Peyer's patch (tissue), 4 donors: Measurements from ENCODE around the gene HRNR. TPM values are rescaled to one million over a fixed set of nuclear protein-coding genes. Genes with fewer than 3 reads are reported as not detected.

Experiments
- DNase-seq, 3 donors: peaks; one replicate each; pipeline ENCODE4 v3.0.0-alpha.2; 2017 to 2019
- H3K27ac ChIP-seq, 4 donors: fragments of 200-600 bp; sonication (generic); one replicate each; pipeline ENCODE4 v1.5.1; 2016 to 2019
- H3K27me3 ChIP-seq, 2 donors: fragments of 200-600 bp; sonication (generic); one replicate each; pipeline ENCODE4 v1.5.1; 2019
- H3K36me3 ChIP-seq, 3 donors: fragments of 200-600 bp; sonication (generic); one replicate each; pipeline ENCODE4 v1.5.1; 2016 to 2019
- H3K4me1 ChIP-seq, 4 donors: fragments of 200-600 bp; sonication (generic); one replicate each; pipeline ENCODE4 v1.5.1; 2016 to 2019
- H3K4me3 ChIP-seq, 4 donors: fragments of 200-600 bp; sonication (generic); 1 replicate in 3 of 4; 2 replicates in 1 of 4; pipeline ENCODE4 v1.5.1; 2016 to 2019; ENCODE audit warnings: mild to moderate bottlenecking in 1 of 4
- H3K9me3 ChIP-seq, 4 donors: fragments of 200-600 bp; sonication (generic); one replicate each; pipeline ENCODE4 v1.5.1; 2016 to 2019; ENCODE audit warnings: mild to moderate bottlenecking in 1 of 4
- POLR2A ChIP-seq, 2 donors: fragments of 450-650 bp; IDR thresholded peaks; one replicate each; pipeline ENCODE4 v1.5.1; 2017; ENCODE audit warnings: antibody characterized with exemption in 2 of 2, mild to moderate bottlenecking in 2 of 2, moderate library complexity in 2 of 2
- total RNA-seq, 4 donors: library from RNA; depleted of rRNA; stranded (reverse); fragments of >200 nt; gene quantifications; one replicate each; pipeline ENCODE4 v1.1.0, GENCODE V29; 2016
- TF ChIP-seq, protein P1 (sequence below), 6 experiments: fragments of 450-650 bp in 4 of 6; fragments of 200-600 bp in 2 of 6; sonication (generic) in 1 of 6; IDR thresholded peaks; one replicate each; pipeline ENCODE4 v1.5.1; 2017 to 2019; ENCODE audit warnings: antibody characterized with exemption in 6 of 6, mild to moderate bottlenecking in 3 of 6, moderate library complexity in 1 of 6

Gene HRNR
- total RNA-seq, 4 donors from 2014 or later: not detected

DNA sequence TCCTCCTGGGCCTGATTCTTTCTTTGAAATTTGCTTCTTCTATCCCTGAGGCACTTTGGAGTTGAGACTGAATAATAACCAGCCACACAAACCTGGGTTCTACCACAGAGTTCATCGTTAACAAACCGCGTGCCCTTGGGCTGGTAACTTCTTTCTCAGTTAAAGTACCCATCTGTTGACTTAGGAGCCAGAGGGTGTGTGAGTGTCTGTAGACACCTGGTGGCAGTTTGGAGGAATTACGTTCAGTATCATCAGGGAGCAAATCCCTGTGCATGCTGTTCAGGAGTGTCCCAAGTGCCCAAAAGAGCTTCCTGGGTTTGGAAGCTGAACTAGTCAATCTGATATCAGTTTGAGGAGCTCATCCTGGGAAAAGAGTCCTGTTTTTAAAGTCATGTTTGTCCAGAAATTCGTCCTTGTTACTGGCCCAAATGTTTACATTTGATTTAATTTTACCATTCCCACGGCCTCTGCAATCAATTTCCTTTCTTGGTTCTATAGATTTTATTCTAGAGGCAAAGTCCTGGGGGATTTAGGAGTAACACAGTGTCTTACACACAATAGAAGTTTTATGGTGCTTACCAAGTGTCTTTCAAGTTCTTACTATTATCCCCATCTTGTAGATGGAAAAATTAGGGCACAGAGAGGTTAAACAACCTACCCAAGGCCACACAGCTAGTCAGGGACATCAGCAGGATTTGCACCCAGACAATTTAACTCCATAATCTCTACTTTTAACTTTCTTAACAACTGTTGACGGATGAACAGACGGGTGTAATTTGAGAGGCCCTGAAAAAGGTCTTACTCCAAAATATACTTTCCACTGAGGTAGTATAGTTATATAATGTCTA is 38.2 kb downstream of the HRNR start:
- no peaks in the 10 kb centered on the region for H3K36me3 ChIP-seq
- H3K9me3 ChIP-seq: no peaks in the 10 kb centered on the region
- H3K27me3 ChIP-seq: no peaks in the 10 kb centered on the region
- no peak for TF ChIP-seq POLR2A (IDR thresholded peaks at IDR 0.05)
- TF ChIP-seq, protein P1, sequence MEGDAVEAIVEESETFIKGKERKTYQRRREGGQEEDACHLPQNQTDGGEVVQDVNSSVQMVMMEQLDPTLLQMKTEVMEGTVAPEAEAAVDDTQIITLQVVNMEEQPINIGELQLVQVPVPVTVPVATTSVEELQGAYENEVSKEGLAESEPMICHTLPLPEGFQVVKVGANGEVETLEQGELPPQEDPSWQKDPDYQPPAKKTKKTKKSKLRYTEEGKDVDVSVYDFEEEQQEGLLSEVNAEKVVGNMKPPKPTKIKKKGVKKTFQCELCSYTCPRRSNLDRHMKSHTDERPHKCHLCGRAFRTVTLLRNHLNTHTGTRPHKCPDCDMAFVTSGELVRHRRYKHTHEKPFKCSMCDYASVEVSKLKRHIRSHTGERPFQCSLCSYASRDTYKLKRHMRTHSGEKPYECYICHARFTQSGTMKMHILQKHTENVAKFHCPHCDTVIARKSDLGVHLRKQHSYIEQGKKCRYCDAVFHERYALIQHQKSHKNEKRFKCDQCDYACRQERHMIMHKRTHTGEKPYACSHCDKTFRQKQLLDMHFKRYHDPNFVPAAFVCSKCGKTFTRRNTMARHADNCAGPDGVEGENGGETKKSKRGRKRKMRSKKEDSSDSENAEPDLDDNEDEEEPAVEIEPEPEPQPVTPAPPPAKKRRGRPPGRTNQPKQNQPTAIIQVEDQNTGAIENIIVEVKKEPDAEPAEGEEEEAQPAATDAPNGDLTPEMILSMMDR (IDR thresholded peaks at IDR 0.05): peak; percentile 49 to 86 (median 76)
- H3K27ac ChIP-seq: no peak overlapping the region
- peak in 2 of 3 donors; percentile 23 to 70 for DNase-seq
- peaks cover 0 to 7% (median 0%) of the 10 kb centered on the region in 4 donors for H3K4me1 ChIP-seq
- H3K4me3 ChIP-seq: no peak overlapping the region

DNA sequence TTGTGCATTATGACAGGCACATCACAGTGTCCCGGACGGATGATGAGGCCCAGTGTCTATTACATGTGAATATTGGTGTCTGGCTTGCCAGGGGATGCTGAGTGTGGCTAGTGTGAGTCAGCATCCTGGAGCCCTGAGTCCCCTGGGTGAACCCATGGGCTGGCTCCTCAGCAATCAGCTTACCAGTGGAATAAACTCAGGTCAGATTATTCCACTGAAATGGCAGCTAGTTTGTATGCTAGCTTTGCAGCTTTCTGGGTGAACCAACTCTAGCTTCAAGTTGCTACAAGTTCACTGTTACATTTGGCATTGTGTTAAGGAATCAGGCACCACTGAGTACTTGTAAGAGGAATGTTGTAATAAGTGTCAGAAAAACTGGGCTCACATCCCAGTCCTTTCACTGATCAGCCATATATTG is 41.0 kb downstream of the HRNR start:
- Histone ChIP-seq H3K27me3 (no peaks in the 10 kb centered on the region), H3K27ac (no peak overlapping the region), H3K4me1 (no peaks in the 10 kb centered on the region), H3K4me3 (no peak overlapping the region), H3K9me3 (no peaks in the 10 kb centered on the region), H3K36me3 (no peaks in the 10 kb centered on the region)
- TF ChIP-seq, protein P1 (IDR thresholded peaks at IDR 0.05): no peak
- TF ChIP-seq POLR2A (IDR thresholded peaks at IDR 0.05): no peak
- no peak for DNase-seq

DNA sequence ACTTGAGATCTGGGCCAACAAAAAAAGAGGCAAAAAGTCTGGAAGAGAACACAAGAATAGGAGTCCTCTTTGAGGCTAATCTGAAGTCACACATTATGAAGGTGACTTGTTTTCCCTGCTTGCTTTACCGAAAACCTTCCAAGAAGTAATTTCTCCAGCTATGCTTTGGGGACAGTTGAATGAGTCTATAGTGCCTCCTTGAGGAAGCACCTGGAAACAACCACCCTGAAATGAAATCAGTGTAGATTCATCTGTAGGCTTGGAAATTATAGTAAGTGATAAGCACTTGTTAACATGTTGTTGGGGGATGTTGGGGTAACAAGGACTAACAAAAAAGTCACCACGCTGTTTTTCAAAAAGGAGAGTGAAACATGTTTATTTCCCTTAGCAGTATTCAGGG is 41.6 kb downstream of the HRNR start:
- TF ChIP-seq, protein P1 (IDR thresholded peaks at IDR 0.05): peak in 3 of 6 experiments; percentile 25 to 34 (median 28)
- TF ChIP-seq POLR2A (IDR thresholded peaks at IDR 0.05): no peak
- no peaks in the 10 kb centered on the region for H3K36me3 ChIP-seq
- no peak overlapping the region for H3K27ac ChIP-seq
- H3K4me3 ChIP-seq: no peak overlapping the region
- no peaks in the 10 kb centered on the region for H3K27me3 ChIP-seq
- no peaks in the 10 kb centered on the region for H3K4me1 ChIP-seq
- no peaks in the 10 kb centered on the region for H3K9me3 ChIP-seq
- DNase-seq: no peak

DNA sequence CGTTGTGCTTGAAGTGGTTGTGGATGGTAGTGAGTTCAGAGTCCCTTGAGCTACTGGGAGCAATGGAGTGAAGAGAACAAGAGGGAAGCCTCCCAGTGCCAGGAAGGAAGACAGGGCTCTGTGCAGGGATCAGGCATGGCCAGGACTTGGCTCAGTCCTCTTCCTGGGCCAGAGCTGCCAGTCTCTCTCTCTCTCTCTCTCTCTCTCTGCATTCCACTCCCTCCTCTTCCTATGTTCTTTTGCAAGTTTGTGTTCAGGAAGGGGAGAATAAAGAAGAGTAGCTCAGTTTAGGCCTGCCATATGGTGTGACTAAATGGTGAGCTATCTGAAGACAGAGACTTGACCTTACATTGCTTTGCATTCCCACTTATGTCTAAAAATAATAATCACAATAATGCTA is 44.4 kb downstream of the HRNR start:
- Histone ChIP-seq H3K27ac (no peak overlapping the region), H3K4me1 (no peaks in the 10 kb centered on the region), H3K27me3 (no peaks in the 10 kb centered on the region), H3K36me3 (no peaks in the 10 kb centered on the region), H3K4me3 (no peak overlapping the region), H3K9me3 (no peaks in the 10 kb centered on the region)
- DNase-seq: no peak
- no peak for TF ChIP-seq POLR2A (IDR thresholded peaks at IDR 0.05)
- TF ChIP-seq, protein P1 (IDR thresholded peaks at IDR 0.05): no peak

DNA sequence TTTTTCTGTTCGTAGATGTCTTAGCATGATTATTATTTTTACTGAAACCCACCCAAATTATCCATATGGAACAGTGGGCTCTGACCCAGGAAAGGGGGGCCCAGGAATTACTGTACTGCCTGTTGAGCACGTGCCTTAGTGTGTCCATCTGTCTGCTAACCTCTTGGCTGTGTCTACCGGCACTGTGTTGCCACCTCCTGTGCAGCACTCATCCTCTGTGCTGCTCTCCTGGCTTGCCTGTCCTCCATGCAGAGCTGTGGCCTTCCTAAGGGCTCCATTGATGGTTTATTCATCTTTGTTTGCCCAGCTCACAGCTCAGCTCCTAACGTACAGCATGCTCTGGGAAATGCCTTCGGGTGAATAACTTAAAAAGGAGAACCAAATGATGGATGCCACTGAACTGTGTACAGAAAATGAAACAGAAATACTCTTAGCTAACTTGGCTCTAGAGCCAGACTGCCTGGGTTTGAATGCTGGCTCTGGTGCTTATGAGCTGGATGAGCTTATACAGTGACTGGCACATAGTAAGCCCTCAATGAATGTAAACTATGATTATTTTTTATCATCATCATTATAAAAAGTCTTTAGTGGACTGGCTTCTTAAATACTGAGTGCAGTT is 53.6 kb downstream of the HRNR start:
- DNase-seq: no peak
- TF ChIP-seq, protein P1 (IDR thresholded peaks at IDR 0.05): no peak
- TF ChIP-seq POLR2A (IDR thresholded peaks at IDR 0.05): no peak
- no peaks in the 10 kb centered on the region for H3K4me1 ChIP-seq
- H3K27ac ChIP-seq: no peak overlapping the region
- no peak overlapping the region for H3K4me3 ChIP-seq
- no peaks in the 10 kb centered on the region for H3K9me3 ChIP-seq
- no peaks in the 10 kb centered on the region for H3K36me3 ChIP-seq
- H3K27me3 ChIP-seq: no peaks in the 10 kb centered on the region
